ENCODE results near the gene SLC44A2.

SLC44A2 gene

GRCh38 chr19:10685210-10685609 lies 59.9 kb downstream of the SLC44A2 start:
- Histone ChIP-seq H3K27me3 (ENCODE audit: low read depth, low read length) (no peaks in the 10 kb centered on the region), H3K36me3 (replicated peaks; ENCODE audit: low read depth, low read length) (peaks cover 95% of the 10 kb centered on the region), H3K4me2 (ENCODE audit: low read length) (no peak overlapping the region), H2AFZ (ENCODE audit: low read depth, low read length) (no peak overlapping the region), H4K20me1 (ENCODE audit: insufficient read depth, low read length) (peaks cover 36% of the 10 kb centered on the region), H3K4me3 (ENCODE audit: low read length) (no peak overlapping the region), H3K79me2 (ENCODE audit: low read length) (peaks cover 65% of the 10 kb centered on the region; the same call in 1 of the 2 replicates), H3K9ac (ENCODE audit: low read length) (no peak overlapping the region), H3K27ac (ENCODE audit: low read length) (no peak overlapping the region), H3K4me1 (ENCODE audit: low read length) (no peaks in the 10 kb centered on the region), H3K9me3 (ENCODE audit: insufficient read depth, low read length) (no peaks in the 10 kb centered on the region)
- TF ChIP-seq CTCF (IDR thresholded peaks at IDR 0.05; ENCODE audit: low read depth, low read length): no peak
- TF ChIP-seq EZH2phosphoT487 (IDR thresholded peaks at IDR 0.05; ENCODE audit: low read depth): no peak

DNA sequence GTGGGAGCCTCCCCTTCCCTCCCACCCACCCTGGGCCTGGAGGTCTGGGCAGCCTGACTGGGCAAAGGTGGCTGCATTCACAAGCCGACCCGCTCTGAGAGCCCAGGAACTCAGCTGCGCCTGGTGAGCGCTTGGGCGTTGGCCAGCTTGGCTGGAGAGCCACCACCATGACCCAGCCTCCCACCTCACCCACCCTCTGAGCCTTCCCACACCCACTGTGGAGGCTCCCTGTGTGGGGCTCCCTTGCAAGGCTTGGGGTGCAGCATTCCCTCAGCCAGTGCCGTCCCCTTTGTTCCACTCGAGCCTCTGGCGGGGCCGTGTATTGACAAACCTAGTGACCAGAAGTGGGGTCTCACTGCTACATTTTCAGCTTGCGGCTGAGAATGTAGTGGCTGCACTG lies 60.8 kb downstream of the SLC44A2 start:
- Histone ChIP-seq H3K9ac (ENCODE audit: low read length) (no peak overlapping the region), H3K4me2 (ENCODE audit: low read length) (no peak overlapping the region), H3K36me3 (replicated peaks; ENCODE audit: low read depth, low read length) (peaks cover 95% of the 10 kb centered on the region), H4K20me1 (ENCODE audit: insufficient read depth, low read length) (peaks cover 45% of the 10 kb centered on the region), H3K27ac (ENCODE audit: low read length) (no peak overlapping the region), H3K4me1 (ENCODE audit: low read length) (no peaks in the 10 kb centered on the region), H3K79me2 (ENCODE audit: low read length) (peaks cover 62% of the 10 kb centered on the region; the same call in 1 of the 2 replicates), H2AFZ (ENCODE audit: low read depth, low read length) (no peak overlapping the region), H3K9me3 (ENCODE audit: insufficient read depth, low read length) (no peaks in the 10 kb centered on the region), H3K27me3 (ENCODE audit: low read depth, low read length) (no peaks in the 10 kb centered on the region), H3K4me3 (ENCODE audit: low read length) (no peak overlapping the region)
- no peak for TF ChIP-seq EZH2phosphoT487 (IDR thresholded peaks at IDR 0.05; ENCODE audit: low read depth)
- no peak for TF ChIP-seq CTCF (IDR thresholded peaks at IDR 0.05; ENCODE audit: low read depth, low read length)

DNA sequence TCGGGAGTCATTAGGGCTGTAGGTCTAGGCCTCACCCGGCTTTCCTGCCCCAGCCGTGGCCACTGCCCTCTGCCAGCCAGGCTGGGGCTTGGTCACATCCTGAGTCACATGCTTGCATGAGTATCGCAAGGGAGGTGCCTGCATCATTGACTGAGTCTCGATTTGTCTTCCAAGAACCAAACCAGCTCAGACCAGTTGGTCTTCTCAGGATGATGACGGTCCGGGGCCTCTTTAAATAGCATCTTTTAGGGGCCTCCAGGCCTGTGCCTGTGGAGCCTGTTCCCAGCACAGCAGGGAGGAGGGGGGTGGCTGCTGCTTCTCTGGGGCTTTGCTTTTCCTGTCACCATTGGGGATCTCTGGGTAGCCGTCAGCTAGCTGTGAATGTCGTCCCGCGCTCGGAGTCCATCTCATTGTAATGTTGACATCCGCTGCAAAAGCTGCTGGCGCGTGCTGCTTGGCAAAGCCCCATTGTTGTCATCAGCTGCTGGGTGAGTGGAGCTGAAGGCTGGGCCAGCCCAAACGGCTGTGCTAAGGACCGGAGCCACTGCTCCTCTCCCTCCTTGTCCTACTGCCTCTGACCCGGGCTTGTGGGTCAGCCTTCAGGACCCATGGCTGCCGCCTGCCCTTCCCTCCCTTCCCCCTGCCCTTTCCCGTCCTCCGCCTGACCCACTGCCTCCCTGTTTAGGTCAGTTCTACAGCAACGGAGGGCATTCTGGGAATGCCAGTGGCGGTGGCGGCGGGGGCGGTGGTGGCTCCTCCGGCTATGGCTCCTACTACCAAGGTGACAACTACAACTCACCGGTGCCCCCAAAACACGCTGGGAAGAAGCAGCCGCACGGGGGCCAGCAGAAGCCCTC lies 61.5 kb downstream of the SLC44A2 start:
- Histone ChIP-seq H3K9me3 (ENCODE audit: insufficient read depth, low read length) (no peaks in the 10 kb centered on the region), H3K4me2 (ENCODE audit: low read length) (no peak overlapping the region), H4K20me1 (ENCODE audit: insufficient read depth, low read length) (peaks cover 48% of the 10 kb centered on the region), H3K79me2 (ENCODE audit: low read length) (peaks cover 57% of the 10 kb centered on the region; the same call in 1 of the 2 replicates), H3K4me1 (ENCODE audit: low read length) (no peaks in the 10 kb centered on the region), H3K4me3 (ENCODE audit: low read length) (no peak overlapping the region), H3K36me3 (replicated peaks; ENCODE audit: low read depth, low read length) (peaks cover 97% of the 10 kb centered on the region), H3K9ac (ENCODE audit: low read length) (no peak overlapping the region), H3K27me3 (ENCODE audit: low read depth, low read length) (no peaks in the 10 kb centered on the region), H3K27ac (ENCODE audit: low read length) (no peak overlapping the region), H2AFZ (ENCODE audit: low read depth, low read length) (no peak overlapping the region)
- TF ChIP-seq EZH2phosphoT487 (IDR thresholded peaks at IDR 0.05; ENCODE audit: low read depth) (no peak), CTCF (IDR thresholded peaks at IDR 0.05; ENCODE audit: low read depth, low read length) (no peak)

- no peak overlapping the region for H3K9ac ChIP-seq (ENCODE audit: low read length)
- peaks cover 97% of the 10 kb centered on the region for H3K36me3 ChIP-seq (replicated peaks; ENCODE audit: low read depth, low read length)
- no peaks in the 10 kb centered on the region for H3K9me3 ChIP-seq (ENCODE audit: insufficient read depth, low read length)
- TF ChIP-seq EZH2phosphoT487 (IDR thresholded peaks at IDR 0.05; ENCODE audit: low read depth) (no peak), CTCF (IDR thresholded peaks at IDR 0.05; ENCODE audit: low read depth, low read length) (no peak)
- no peak overlapping the region for H3K4me2 ChIP-seq (ENCODE audit: low read length)
- no peaks in the 10 kb centered on the region for H3K27me3 ChIP-seq (ENCODE audit: low read depth, low read length)
- H3K4me3 ChIP-seq (ENCODE audit: low read length): no peak overlapping the region
- no peak overlapping the region for H3K27ac ChIP-seq (ENCODE audit: low read length)
- H3K4me1 ChIP-seq (ENCODE audit: low read length): no peaks in the 10 kb centered on the region
- no peak overlapping the region for H2AFZ ChIP-seq (ENCODE audit: low read depth, low read length)
- H3K79me2 ChIP-seq (ENCODE audit: low read length): peaks cover 49% of the 10 kb centered on the region; the same call in 1 of the 2 replicates
- H4K20me1 ChIP-seq (ENCODE audit: insufficient read depth, low read length): peaks cover 52% of the 10 kb centered on the region
Measured at GRCh38 chr19:10687518-10688288, 62.4 kb downstream of the SLC44A2 start.
